ENCODE data around the gene ASIP.
A peak's percentile ranks its signal among the peaks of the same experiment; 100 is the strongest.
"Not testable (repeated sequence)": the region's sequence is repeated elsewhere in the genome, so short reads cannot be mapped to it uniquely, and the experiment has no call there.

ASIP gene

DNA sequence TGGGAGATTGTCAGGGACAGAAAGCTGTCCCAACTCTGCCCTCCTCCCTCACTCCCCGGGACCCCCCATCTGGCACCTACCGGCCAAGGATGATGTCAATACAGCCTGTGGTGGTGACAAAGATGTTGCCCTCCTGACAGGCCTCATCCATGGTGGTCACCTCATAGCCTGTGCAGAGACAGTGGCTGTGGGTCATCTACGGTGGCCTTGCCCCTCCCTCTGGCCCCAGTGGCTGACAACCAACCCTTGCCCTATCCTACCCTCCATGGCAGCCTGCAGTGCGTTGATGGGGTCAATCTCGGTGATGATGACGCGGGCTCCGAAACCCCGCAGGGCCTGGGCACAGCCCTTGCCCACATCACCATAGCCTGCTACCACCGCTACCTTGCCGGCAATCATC lies 49.2 kb downstream of the ASIP start:
- DNase-seq = no peak

DNA sequence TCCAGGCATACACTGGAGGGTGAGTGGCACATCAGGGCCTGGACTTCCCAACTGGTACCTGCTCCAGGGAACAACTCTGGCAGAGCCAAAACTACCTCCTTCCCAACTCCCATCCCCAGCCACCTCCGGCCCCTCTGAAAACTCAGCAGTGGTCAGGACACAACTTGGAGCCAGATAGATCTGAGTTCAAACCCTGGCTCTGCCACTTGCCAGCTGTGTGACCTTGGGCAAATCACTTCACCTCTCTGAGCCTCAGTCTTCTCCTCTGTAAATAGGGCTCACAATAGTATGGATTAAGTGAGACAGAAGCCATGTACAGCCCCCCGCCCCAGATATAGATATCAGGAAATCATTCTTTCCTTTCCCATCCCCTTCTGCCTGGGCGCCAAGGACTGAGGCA lies 51.3 kb downstream of the ASIP start:
- DNase-seq = no peak

DNA sequence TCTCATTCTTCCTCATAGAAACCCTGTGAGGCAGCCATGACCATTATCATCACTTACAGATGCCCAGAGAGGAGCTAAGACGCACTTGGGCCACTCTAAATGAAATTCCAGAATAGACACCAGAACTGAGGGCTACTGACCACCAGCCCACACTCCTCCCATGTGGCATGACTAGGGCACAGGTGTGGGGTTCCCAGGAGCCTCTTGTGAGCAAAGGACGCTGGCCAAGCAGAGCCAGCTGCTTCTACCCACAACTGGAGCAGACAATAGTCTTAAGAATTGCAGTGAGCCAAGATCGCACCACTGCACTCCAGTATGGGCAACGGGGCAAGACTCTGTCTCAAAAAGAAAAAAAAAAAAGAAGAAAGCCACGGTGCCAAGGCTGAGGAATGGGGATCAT lies 51.9 kb downstream of the ASIP start:
- DNase-seq = no peak

DNA sequence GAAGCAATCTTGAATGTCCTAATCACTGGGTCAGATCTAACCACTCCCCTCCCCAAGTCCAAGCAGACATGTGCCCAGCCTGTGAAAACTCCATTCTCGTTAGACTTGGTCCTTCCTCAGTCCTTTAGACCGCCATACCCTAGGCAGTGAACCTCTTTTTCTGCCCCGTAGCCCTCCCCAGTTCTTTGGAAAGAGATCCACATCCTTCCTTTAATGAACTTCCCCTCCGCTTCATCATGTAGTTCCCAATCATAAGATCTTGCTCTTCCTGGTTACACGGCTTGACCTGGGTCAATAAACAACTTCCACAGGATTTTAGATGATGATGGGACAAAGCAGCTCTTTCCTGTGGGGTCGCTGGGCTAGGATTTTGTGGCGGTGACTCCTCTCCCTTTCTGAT lies 52.4 kb downstream of the ASIP start:
- no peak for DNase-seq

DNA sequence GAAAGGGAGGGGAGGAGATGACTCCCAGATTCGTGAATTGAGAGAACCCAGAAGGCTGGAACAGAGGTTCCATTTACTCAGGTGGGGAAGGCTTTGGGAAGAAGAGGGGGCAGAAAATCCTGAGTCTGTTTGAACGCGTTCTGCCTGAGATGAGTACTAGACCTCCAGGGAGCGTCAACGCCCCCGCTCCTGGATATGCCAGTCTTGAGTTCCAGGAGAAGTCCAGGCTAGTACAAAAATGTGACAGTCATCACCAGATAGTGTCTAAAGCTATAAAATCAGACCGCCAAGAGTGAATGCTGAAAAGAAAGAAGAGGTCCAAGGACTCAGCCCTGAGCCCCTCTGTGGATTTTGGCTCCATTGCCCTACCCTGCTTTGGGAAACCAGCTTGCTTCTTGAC lies 53.3 kb downstream of the ASIP start:
- DNase-seq = no peak

DNA sequence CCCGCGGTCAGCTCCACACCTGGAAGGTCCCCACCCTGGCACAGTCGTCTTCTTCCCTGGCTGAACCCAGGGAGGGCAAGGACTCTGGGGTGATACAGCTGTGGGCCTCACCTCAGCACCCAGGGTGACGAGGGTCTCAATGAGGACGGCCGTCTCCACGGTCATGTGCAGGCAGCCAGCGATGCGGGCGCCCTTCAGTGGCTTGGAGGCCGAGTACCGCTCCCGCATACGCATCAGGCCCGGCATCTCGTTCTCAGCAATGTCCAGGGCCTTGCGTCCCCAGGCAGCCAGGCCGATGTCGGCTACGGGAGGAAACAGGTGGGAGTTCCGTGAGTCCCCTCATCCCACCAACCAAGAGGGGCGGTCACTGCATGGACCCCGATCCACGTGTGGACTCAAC lies 54.1 kb downstream of the ASIP start:
- DNase-seq = no peak

DNA sequence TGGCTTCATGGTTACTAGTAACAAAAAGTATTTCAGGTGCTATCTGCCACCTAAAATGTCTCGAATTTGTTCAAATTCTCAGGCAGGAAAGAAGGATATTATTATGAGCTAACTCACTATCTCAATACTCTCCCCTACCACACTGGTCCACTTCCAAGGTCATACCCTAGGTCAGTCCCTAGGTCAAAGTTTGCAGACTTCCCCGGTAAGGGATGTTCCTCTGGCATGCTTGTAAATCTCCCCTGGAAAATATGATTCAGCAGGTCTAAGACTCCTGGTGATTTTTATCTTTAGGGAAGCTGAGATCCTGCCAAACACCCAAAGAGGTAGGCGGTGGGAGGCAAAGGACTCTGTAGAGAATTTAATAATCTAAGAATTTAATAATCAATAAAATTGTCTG lies 55.2 kb downstream of the ASIP start:
- DNase-seq = no peak

DNA sequence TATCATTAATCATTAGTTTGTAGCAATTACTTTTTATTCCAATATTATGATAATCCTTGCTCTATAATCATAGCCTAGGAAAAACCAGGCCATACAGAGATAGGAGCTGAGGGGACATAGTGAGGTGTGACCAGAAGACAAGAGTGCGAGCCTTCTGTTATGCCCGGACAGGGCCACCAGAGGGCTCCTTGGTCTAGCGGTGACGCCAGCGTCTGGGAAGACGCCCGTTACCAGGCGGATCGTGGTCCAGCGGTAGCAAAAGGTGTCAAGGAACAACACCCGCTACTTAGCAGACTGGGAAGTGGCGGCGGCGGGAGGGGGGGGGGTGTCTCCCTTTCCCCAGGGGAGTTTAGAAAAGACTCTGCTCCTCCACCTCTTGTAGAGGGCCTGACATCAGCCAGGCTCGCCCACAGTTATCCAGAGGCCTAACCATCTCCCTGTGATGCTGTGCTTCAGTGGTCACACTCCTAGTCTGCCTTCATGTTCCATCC lies 57.1 kb downstream of the ASIP start:
- not testable (repeated sequence) for DNase-seq

DNA sequence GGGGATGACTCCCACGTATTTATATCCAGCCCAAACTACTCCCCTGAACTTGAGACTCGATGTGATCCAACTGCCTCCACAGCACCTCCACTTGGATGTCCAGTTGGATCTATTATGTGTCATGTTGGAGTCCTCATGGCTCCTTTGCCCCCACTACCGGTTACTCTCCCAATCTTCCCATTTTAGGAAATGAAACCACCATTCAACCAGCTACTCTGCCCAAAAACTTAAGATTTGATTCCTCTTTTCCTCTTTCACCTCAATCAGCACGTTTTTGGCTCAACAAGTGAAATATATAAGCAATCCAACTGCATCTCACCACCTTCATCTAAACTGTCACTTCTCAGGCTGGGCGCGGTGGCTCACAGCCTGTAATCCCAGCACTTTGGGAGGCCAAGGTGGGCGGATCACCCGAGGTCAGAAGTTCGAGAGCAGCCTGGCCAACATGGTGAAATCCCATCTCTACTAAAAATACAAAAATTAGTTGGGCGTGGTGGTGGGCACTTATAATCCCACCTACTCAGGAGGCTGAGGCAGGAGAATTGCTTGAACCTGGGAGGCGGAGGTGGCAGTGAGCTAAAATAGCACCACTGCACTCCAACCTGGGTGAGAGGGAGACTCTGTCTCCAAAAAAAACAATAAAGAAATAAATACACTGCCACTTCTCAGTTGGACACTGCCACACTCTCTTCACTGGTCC lies 58.5 kb downstream of the ASIP start:
- DNase-seq = no peak

DNA sequence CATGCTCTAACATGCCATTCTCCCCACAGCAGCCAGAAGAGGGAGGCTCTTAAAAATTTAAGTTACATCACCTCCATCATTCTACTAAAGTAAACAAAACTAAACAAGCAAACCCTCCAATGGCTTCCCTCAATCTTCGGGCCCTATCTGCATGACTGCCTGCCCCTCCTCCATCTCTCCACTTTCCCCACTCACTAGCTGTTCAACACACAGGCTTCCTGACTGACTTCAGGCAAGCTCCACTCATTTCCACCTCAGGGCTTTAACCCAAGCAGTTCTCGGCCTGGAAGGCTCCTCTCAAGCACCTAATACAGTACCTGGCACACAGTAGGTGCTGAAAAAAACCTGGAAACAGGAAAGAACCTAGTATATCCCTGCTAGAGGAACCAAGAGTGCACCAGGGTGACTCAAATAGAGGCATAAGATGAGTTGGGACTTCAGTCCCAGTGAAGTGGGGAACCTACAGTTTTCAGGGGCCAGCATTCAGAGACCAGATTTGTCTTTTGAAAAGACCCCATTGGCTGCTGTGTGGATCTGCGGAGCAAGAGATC lies 59.1 kb downstream of the ASIP start:
- DNase-seq = no peak

DNA sequence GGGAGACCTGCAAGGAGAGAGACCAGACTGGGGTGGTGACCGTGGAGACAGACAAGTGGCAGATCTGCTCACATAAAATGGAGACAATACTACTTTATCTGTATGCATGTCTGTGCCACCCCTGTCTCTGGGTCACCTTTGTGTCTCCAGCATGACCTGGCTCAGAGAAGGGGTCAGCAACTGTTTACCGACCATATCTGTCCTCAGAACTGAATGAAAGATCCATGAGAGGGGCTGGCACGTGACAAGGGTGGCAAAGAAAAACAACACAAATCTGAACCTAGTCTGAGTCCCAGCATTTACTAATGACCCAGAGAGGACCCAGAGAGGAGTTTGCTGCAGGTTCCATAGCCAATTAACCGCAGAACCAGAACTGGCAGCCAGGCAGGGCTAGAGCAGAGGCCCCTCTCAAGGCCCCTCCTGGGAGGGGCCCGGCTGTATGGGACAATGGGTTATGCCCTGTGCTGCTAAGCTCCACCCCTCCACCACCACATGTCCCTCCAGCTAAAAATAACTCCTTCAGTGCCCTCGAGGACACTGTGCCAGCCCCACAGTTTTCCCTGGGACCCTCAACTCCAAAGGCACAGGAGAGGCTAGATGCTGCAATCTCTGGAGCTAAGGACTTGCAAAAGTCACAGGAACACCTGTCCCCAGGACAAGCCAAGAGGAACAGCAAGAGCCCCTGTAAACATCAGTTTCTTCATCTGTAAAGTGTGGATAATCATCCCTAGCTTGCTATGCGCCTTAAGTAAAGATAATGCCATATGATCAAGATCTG lies 59.8 kb downstream of the ASIP start:
- DNase-seq = no peak

DNA sequence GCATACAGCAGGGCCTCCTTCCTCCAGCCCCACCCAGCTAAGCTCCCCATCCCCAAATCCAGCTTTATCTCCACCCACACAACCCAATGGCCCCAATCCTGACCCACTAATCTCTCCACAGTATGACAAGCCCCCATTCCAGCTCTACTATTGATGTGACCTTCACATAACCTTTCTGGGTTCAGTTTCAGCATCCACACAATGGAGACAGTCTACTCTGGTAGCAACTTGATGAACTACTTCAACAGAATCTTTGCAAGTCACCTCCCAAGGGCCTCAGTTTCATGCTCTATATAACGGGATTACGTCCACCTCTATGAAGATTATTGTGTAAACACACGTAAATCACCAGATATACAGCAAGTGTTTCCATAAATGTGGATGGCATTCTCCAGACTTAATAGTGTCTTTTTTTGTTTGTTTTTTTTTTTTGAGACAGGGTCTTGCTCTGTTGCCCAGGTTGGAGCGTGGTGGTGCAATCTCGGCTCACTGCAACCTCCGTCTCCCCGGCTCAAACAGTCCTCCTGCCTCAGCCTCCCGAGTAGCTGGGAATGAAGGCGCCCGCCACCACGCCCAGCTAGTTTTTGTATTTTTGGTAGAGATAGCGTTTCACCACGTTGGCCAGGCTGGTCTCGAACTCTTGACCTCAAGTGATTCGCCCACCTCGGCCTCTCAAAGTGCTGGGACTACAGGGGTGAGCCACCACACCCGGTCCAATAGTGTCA lies 60.5 kb downstream of the ASIP start:
- no peak for DNase-seq

DNA sequence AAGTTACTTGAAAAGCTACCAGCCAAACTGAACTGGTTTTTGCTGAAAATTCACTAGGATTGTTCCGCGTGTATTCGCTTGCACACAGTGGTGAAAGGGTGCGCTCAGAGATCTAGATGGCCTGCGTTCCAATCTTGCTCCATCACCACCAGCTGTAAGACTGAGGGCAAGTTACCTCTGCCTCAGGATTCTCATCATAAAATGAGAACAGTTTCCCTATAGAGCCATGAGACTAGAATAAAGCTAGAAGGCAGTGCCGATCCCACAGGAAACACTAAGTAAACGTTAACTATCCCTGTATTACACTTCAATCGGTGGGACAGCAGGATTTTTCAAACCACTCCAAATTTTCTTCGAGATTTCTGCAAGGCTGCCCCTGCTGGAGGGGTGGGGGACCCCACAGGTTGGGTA lies 61.1 kb downstream of the ASIP start:
- no peak for DNase-seq

DNA sequence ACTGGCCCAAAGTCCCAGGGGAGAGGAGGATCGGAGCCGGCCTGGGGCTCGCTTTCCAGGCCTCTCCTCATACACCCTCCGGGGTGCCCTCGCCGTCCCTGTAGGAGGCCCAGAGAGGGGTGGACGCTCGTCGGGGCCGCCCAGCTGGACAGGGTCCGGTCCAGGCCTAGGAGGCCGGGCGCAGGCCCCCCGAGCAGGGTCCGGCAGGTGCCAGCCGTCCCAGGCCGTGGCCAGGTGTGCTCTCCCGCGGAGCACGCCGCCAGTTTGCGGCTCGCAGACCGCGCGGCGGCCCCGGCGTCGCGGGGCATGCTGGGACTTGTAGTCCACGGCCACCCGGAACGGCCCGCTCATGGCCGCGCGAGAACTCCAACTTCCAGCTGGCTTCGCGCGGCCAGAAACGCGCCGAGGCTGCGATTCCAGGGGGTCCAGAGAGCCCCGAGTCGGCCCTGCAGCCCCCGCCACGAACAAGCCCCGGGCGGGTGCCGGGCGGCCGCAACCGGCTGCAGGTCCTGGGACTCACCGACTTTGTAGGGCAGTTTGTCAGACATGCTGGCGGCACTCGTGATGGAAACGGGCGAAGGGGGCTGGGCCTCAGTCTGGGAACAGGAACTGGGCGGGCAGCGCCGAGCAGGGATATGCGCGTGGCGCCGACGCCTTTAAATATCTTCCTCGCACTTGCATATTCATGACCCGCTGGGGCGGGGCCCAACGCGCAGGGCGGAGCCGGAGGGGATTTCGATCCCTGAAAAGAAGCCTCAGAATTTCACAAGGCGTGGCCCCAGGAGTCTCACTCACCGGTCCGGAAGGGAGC lies 61.7 kb downstream of the ASIP start, which contains the start of gene AHCY:
Gene AHCY (minus strand): TSS at position 633 of the 811 bp plus-strand sequence. CDS start 85 bp downstream, at position 548.
- peak; percentile 90 to 92 for DNase-seq

DNA sequence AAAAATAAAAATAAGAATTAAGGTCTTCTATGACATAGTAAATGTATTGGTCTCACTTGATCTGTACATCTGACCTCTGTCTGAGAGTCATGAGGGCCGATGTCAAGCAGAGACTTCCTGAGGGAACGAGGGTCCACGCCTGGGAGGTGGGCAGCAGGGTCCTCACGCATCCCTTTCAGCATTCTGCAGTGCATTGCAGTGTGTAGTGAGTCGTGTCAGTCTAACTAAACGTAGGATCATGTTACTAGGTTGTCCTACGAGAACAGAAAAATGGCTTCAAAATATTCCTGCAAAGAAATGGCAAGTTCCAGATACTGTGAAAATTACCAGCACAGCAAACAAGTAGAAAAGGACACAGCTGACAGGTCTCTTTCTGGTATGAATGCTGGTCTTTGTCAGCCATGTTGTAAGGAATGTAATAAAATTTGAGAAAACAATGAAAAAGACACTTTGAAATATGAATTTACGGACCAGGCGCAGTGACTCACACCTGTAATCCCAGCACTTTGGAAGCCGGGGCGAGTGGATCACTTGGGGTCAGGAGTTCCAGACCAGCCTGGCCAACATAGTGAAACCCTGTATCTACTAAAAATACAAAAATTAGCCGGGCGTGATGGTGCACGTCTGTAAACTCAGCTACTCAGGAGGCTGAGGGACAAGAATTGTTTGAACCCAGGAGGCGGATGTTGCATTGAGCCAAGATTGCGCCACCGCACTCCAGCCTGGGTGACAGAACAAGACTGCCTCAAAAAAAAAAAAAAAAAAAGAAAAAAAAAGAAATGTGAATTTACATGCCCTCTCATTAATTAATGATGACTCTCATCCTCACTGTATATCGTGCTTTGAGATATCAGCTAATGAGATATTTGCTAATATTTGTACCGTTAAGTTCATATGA lies 64.4 kb downstream of the ASIP start:
- no peak for DNase-seq

DNA sequence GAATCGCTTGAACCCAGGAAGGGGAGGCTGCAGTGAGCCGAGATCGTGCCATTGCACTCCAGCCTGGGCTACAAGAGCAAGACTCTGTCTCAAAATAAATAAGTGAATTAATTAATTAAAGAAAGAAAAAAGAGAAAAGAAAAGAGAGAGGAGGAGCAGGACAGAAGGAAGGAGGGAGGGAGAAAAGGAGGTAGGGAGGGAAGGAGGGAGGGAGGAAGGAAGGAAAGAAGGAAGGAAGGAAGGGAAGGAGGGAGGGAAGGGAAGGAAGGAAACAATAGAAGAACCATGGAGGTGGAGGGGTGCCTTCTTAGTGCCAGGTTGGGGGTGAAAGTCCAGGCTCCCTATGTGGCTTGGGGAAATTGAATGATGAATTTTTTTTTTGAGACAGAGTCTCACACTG lies 68.5 kb downstream of the ASIP start:
- DNase-seq = no peak

DNA sequence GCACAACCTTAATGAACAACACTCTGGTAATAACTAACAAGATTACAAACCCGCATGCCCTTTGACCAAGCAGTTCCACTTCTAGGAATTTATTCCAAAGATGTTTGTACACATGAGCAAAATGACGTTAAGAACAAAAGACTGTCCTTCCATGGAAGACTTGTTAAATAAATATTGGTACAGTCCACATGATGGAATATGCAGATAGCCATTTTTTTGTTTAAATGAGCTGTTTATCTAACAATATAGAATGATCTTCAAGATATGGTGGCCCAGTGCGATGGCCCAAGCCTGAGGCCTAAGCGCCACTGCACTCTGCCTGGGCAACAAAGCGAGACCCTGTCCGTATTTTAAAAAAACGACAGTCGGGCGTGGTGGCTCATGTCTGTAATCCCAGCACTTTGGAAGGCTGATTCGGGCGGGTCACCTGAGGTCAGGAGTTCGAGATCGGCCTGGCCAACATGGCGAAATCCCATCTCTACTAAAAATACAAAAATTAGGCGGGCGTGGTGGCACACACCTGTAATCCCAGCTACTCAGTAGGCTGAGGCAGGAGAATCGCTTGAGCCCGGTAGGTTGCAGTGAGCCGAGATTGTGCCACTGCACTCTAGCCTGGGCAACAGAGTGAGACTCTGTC lies 69.4 kb downstream of the ASIP start:
- no peak for DNase-seq

DNA sequence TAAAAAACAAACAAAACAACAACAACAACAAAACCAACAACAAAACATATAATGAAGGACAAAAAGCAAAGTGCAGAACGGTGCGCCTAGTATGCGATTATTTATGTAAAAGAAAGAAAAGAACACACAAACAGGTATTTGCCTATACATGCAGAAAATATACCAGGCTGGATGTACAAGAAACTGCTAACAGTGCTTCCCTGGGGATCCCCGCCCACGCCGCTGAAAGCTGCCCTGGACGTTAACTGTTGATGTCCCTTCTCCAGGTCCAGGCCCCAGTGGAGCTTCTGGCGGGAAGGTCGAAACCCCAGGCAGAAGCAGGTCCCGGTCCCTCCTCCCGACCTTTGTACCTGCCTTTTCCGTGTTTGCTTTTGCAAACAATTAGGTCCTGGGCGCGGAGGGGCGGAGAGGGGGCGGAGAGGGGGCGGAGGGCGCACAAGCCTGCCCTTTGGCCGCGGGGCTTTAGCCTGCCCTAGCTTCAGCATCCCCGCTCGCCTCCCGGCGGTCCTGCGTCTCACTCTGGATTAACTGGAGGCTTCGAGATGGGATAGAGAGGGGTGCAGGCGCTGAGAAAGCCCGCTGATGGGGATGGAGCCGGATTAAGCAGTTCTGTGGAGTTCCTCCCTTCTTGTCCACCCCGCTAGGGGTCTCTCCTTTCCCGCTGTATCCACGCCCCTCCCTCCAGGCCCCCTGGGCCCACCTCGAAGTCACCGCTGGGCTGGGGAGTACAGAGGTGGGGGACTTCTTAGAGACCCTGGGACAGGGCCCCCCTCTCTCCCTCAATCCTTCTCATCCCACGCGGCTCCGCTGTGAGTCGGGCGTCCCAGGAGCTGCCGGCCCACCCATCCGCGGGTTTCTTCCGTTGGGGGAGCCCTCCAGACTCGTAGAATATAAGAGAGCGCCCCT lies 70.1 kb downstream of the ASIP start:
- no peak for DNase-seq

DNA sequence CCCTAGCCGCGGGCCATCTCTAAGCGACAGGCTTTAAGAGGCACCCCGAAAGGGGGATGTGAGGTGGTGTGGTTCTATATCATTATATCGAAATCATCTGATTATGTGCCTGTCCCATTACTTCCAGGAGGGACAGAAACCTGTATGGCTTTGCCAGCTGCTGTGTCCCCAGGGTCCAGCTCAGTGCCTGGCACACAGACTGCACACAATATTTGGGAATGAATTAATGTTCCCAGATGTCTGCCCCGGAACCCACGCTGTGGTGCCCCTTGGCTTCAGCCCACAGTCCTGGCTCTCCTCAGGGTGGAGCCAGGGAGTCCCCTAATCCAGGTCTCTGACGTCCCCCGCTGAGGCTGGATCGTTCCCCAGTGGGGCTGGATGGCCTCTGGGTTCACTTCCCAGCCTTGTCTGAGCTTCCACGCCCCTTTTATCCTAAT lies 70.8 kb downstream of the ASIP start:
- DNase-seq = no peak
